AG09319 (cell line): ENCODE results near the gene LILRA5.
"Not testable (repeated sequence)": the region's sequence is repeated elsewhere in the genome, so short reads cannot be mapped to it uniquely, and the experiment has no call there.

Experiments used
- DNase-seq: peaks from one replicate; pipeline ENCODE4 v3.0.0-alpha.2; 2010; ENCODE audit warnings: low read depth; ENCODE audit errors: extremely low read depth
- CTCF ChIP-seq: IDR thresholded peaks from 2 replicates; pipeline ENCODE4 v1.5.1; 2011; ENCODE audit warnings: low read depth, mild to moderate bottlenecking, inconsistent platforms, low read length, moderate library complexity

Gene LILRA5

GRCh38 chr19:54312436-54313377 is at the start of gene LILRA5:
TSS of gene LILRA5 (minus strand) at chr19:54313166. CDS start at chr19:54313019, 147 bp downstream.
- no peak for DNase-seq
- no peak for TF ChIP-seq CTCF

- not testable (repeated sequence) for DNase-seq
Measured at GRCh38 chr19:54361680-54362422, 48.9 kb upstream of the LILRA5 start.

- not testable (repeated sequence) for DNase-seq
Measured at GRCh38 chr19:54359149-54359820, 46.3 kb upstream of the LILRA5 start.

- no peak for TF ChIP-seq CTCF
- no peak for DNase-seq
Measured at GRCh38 chr19:54357381-54357780, 44.4 kb upstream of the LILRA5 start.

GRCh38 chr19:54356444-54357056 is 43.6 kb upstream of the LILRA5 start:
- no peak for TF ChIP-seq CTCF
- DNase-seq = no peak

- TF ChIP-seq CTCF = no peak
- no peak for DNase-seq
Measured at GRCh38 chr19:54355675-54356074, 42.7 kb upstream of the LILRA5 start.

GRCh38 chr19:54354761-54355160 is 41.8 kb upstream of the LILRA5 start:
- DNase-seq = no peak
- no peak for TF ChIP-seq CTCF
